HEK293T (cell line): ENCODE results near the gene TRIM7.

Experiments used
- BHLHE40 ChIP-seq: fragments of 450-650 bp; IDR thresholded peaks from 2 replicates; pipeline ENCODE4 v1.6.1; 2016; ENCODE audit warnings: mild to moderate bottlenecking, moderate library complexity, borderline replicate concordance
- ELF4 ChIP-seq: fragments of 450-650 bp; IDR thresholded peaks from 2 replicates; pipeline ENCODE4 v1.6.1; 2017; ENCODE audit warnings: antibody characterized with exemption
- FOXM1 ChIP-seq: fragments of 450-650 bp; IDR thresholded peaks from 2 replicates; pipeline ENCODE4 v1.6.1; 2017; ENCODE audit warnings: mild to moderate bottlenecking, borderline replicate concordance
- SP1 ChIP-seq: fragments of 450-650 bp; IDR thresholded peaks from 2 replicates; pipeline ENCODE4 v1.6.1; 2017

GRCh38 chr5:181152406-181152805 lies 52.6 kb downstream of the TRIM7 start:
- TF ChIP-seq FOXM1 (no peak), ELF4 (no peak), BHLHE40 (no peak), SP1 (no peak)
